HG03097 (cell line): Measurements from ENCODE around the gene PTGIS.

Source experiments
- ATAC-seq: cut with Tn5 transposase; IDR thresholded peaks from one replicate; pipeline ENCODE4 v1.9.1; 2021; ENCODE audit not compliant: unreplicated experiment, low FRiP score

PTGIS gene

GRCh38 chr20:49534255-49534712, 33.7 kb downstream of the PTGIS start:
- ATAC-seq: no peak

- ATAC-seq: no peak
Observed at GRCh38 chr20:49532285-49532946, 35.5 kb downstream of the PTGIS start.

- ATAC-seq: no peak
Observed at GRCh38 chr20:49529470-49529869, 38.5 kb downstream of the PTGIS start.

GRCh38 chr20:49526568-49526967, 41.4 kb downstream of the PTGIS start:
- no peak for ATAC-seq

GRCh38 chr20:49526056-49526455, 41.9 kb downstream of the PTGIS start:
- no peak for ATAC-seq

- no peak for ATAC-seq
Observed at GRCh38 chr20:49523767-49524360, 44.1 kb downstream of the PTGIS start.

GRCh38 chr20:49521356-49521755, 46.6 kb downstream of the PTGIS start:
- no peak for ATAC-seq

- no peak for ATAC-seq
Observed at GRCh38 chr20:49519777-49520359, 48.1 kb downstream of the PTGIS start.

- no peak for ATAC-seq
Observed at GRCh38 chr20:49519212-49519712, 48.7 kb downstream of the PTGIS start.

- no peak for ATAC-seq
Observed at GRCh38 chr20:49518576-49518975, 49.4 kb downstream of the PTGIS start.

- no peak for ATAC-seq
Observed at GRCh38 chr20:49517805-49518100, 50.2 kb downstream of the PTGIS start.

GRCh38 chr20:49516916-49517804, 50.8 kb downstream of the PTGIS start:
- ATAC-seq: no peak

GRCh38 chr20:49515586-49515985, 52.4 kb downstream of the PTGIS start:
- ATAC-seq: no peak

- no peak for ATAC-seq
Observed at GRCh38 chr20:49513517-49513916, 54.4 kb downstream of the PTGIS start.

- no peak for ATAC-seq
Observed at GRCh38 chr20:49513009-49513408, 54.9 kb downstream of the PTGIS start.

GRCh38 chr20:49511788-49512525, 56.0 kb downstream of the PTGIS start:
- no peak for ATAC-seq

GRCh38 chr20:49510562-49511122, 57.3 kb downstream of the PTGIS start:
- no peak for ATAC-seq

GRCh38 chr20:49508435-49509199, 59.3 kb downstream of the PTGIS start:
- ATAC-seq: no peak

GRCh38 chr20:49507741-49508434, 60.0 kb downstream of the PTGIS start:
- no peak for ATAC-seq
